HG03060 (cell line): Measurements from ENCODE around the gene ATP2A3.

Experiments
- ATAC-seq: cut with Tn5 transposase; IDR thresholded peaks from one replicate; pipeline ENCODE4 v1.9.1; 2021; ENCODE audit warnings: low read depth, moderate number of reproducible peaks; ENCODE audit not compliant: unreplicated experiment

The ATP2A3 gene

GRCh38 chr17:3879591-3880417, 84.4 kb downstream of the ATP2A3 start:
- ATAC-seq, result no peak

DNA sequence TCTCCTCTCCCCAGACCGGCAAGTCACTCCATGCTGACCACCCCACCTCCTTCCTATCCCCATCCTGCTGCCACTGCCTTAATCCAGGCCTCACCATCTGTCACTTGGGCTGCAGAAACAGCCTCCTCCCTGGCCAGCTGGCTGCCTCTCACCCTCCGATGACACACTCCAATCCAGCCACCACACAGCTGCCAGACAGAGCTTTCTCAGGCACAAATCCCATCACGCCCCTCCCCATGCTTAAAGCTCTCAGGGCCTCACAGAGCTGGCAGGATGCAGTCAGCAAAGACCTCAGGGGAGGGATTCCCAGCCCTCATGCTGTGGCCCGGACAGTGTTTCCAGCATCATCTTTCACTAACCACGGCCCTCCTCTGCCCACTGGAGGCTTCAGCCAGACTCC, 85.1 kb downstream of the ATP2A3 start:
- no peak for ATAC-seq

- no peak for ATAC-seq
Observed at GRCh38 chr17:3877220-3877619, 87.0 kb downstream of the ATP2A3 start.

DNA sequence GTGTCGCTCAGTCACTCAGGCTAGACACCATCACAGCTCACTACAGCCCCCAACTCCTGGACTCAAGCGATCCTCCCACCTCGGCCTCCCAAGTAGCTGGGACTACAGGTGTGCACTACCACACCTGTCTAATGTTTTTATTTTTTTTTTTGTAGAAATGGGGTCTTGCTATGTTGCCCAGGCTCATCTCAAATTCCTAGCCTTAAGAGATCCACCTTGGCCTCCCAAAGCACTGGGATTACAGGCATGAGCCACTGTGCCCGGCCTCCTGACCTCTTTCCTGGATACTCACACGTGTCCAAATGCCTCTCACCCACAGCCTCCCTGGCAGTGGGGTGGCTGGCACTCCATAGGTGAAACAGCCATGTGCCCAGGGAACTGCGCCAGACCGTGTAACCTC, 88.9 kb downstream of the ATP2A3 start:
- no peak for ATAC-seq
